ENCODE results near the gene SDHB.

Gene SDHB

DNA sequence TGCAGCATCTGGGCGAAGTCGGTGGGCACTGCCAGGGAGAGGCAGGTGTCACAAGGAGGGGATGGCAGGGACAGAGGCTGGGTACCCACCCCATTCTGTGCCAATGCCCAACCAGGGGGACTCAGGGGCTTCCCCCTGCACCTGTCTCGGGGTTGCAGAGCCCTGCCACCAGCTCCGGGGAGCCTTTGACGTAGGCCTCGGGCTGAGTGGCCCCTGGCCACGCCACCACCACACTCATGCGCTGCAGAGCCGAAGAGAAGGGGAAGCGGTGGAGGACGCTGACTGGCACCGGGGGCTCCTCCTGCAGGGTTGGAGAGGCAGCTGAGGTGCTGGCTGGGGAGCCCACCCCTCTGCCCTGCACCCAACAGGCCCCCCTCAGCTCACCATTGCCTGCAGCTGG lies 61.7 kb downstream of the SDHB start:
- no peaks in the 10 kb centered on the region for H3K9me3 ChIP-seq (ENCODE audit: control insufficient read depth, insufficient read depth, low read depth, low read length)
- POLR2A ChIA-PET = interaction anchor here (0.7 to 1.3 kb wide), 2 partner anchors 10 to 256 kb away, joined by 3 to 7 read pairs; partner anchors contain the start of gene PADI3
- no peak overlapping the region for H3K27ac ChIP-seq (ENCODE audit: extremely low read depth, low read depth, low read length)
- no peak overlapping the region for H3K4me3 ChIP-seq (ENCODE audit: low read depth, low read length)
- peaks cover 0 to 73% of the 10 kb centered on the region in 2 experiments; a peak in 2 of 3 replicates for H3K36me3 ChIP-seq (ENCODE audit: control insufficient read depth in 2 of 2, insufficient read depth in 1 of 2, low read length in 2 of 2)
- no peaks in the 10 kb centered on the region for H3K4me1 ChIP-seq (ENCODE audit: control insufficient read depth, insufficient read depth, low read length)
- TF ChIP-seq ZNF394 (tag by site-specific recombination; IDR thresholded peaks at IDR 0.05; ENCODE audit: borderline replicate concordance) = no peak
- no peak for TF ChIP-seq ZNF530 (tag by site-specific recombination; IDR thresholded peaks at IDR 0.05; ENCODE audit: low read depth)
- TF ChIP-seq ZNF175 (tag by site-specific recombination; IDR thresholded peaks at IDR 0.05) = no peak
- TF ChIP-seq, protein P1, sequence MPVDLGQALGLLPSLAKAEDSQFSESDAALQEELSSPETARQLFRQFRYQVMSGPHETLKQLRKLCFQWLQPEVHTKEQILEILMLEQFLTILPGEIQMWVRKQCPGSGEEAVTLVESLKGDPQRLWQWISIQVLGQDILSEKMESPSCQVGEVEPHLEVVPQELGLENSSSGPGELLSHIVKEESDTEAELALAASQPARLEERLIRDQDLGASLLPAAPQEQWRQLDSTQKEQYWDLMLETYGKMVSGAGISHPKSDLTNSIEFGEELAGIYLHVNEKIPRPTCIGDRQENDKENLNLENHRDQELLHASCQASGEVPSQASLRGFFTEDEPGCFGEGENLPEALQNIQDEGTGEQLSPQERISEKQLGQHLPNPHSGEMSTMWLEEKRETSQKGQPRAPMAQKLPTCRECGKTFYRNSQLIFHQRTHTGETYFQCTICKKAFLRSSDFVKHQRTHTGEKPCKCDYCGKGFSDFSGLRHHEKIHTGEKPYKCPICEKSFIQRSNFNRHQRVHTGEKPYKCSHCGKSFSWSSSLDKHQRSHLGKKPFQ (tag by site-specific recombination; IDR thresholded peaks at IDR 0.05) = no peak
- no peak for TF ChIP-seq ZNF558 (tag by site-specific recombination; IDR thresholded peaks at IDR 0.05)
- no peak for TF ChIP-seq ZNF600 (tag by site-specific recombination; IDR thresholded peaks at IDR 0.05)
- TF ChIP-seq CTCF (tag by site-specific recombination; IDR thresholded peaks at IDR 0.05) = no peak
- no peak for TF ChIP-seq ZNF223 (tag by site-specific recombination; IDR thresholded peaks at IDR 0.05)
- no peak for TF ChIP-seq ZBTB8A (tag by site-specific recombination; IDR thresholded peaks at IDR 0.05)
- no peak for TF ChIP-seq SP3 (tag by site-specific recombination; IDR thresholded peaks at IDR 0.05)
- no peak for TF ChIP-seq ZNF837 (tag by site-specific recombination; IDR thresholded peaks at IDR 0.05)
- no peak for TF ChIP-seq ZNF391 (tag by site-specific recombination; IDR thresholded peaks at IDR 0.05; ENCODE audit: borderline replicate concordance, low read depth)
- no peak for TF ChIP-seq ZNF155 (tag by site-specific recombination; IDR thresholded peaks at IDR 0.05)
- TF ChIP-seq ZNF174 (tag by site-specific recombination; IDR thresholded peaks at IDR 0.05) = no peak
- no peak for TF ChIP-seq ZSCAN23 (tag by site-specific recombination; IDR thresholded peaks at IDR 0.05)
- TF ChIP-seq ZSCAN16 (tag by site-specific recombination; IDR thresholded peaks at IDR 0.05) = no peak
- TF ChIP-seq WT1 (tag by site-specific recombination; IDR thresholded peaks at IDR 0.05) = no peak
- CTCF ChIA-PET = interaction anchor here (0.5 kb wide), 1 partner anchor 27 kb away, joined by 4 read pairs; no protein-coding TSS in a partner anchor

DNA sequence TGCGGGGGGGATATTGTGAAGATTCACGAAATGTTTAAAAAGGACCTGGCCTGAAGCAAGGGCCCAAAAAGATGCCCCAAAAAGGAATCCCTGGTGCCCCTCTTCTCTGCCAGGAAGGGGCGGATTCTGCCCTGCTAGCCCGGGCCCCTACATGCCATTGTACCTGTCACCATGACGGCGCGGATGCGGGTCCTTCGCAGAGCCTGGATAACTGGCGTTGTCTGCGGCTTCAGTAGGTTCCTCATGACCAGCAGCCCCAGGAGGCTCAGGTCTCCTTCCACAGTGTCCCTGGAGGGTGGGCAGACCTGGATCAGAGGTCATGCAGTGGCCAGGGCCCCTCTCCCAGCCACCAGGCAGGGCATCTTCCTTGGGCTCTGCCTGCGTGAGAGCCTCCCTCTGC lies 62.3 kb downstream of the SDHB start:
- ChIA-PET CTCF (no interaction called here), POLR2A (no interaction called here)
- TF ChIP-seq ZNF341 (tag by site-specific recombination; IDR thresholded peaks at IDR 0.05; ENCODE audit: low read depth) = no peak
- no peak for TF ChIP-seq ZNF623 (tag by site-specific recombination; IDR thresholded peaks at IDR 0.05)
- no peak for TF ChIP-seq ZNF10 (tag by site-specific recombination; IDR thresholded peaks at IDR 0.05)
- TF ChIP-seq ZNF48 (tag by site-specific recombination; IDR thresholded peaks at IDR 0.05) = no peak
- TF ChIP-seq ZNF423 (tag by site-specific recombination; IDR thresholded peaks at IDR 0.05) = no peak
- no peak for TF ChIP-seq ZNF544 (tag by site-specific recombination; IDR thresholded peaks at IDR 0.05)
- no peak for TF ChIP-seq KLF7 (tag by site-specific recombination; IDR thresholded peaks at IDR 0.05; ENCODE audit: borderline replicate concordance)
- TF ChIP-seq ZNF302 (tag by site-specific recombination; IDR thresholded peaks at IDR 0.05; ENCODE audit: low read depth) = no peak
- no peak for TF ChIP-seq ZNF658 (tag by site-specific recombination; IDR thresholded peaks at IDR 0.05)
- TF ChIP-seq, protein P2, sequence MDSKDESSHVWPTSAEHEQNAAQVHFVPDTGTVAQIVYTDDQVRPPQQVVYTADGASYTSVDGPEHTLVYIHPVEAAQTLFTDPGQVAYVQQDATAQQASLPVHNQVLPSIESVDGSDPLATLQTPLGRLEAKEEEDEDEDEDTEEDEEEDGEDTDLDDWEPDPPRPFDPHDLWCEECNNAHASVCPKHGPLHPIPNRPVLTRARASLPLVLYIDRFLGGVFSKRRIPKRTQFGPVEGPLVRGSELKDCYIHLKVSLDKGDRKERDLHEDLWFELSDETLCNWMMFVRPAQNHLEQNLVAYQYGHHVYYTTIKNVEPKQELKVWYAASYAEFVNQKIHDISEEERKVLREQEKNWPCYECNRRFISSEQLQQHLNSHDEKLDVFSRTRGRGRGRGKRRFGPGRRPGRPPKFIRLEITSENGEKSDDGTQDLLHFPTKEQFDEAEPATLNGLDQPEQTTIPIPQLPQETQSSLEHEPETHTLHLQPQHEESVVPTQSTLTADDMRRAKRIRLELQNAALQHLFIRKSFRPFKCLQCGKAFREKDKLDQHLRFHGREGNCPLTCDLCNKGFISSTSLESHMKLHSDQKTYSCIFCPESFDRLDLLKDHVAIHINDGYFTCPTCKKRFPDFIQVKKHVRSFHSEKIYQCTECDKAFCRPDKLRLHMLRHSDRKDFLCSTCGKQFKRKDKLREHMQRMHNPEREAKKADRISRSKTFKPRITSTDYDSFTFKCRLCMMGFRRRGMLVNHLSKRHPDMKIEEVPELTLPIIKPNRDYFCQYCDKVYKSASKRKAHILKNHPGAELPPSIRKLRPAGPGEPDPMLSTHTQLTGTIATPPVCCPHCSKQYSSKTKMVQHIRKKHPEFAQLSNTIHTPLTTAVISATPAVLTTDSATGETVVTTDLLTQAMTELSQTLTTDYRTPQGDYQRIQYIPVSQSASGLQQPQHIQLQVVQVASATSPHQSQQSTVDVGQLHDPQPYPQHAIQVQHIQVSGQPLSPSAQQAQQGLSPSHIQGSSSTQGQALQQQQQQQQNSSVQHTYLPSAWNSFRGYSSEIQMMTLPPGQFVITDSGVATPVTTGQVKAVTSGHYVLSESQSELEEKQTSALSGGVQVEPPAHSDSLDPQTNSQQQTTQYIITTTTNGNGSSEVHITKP (tag by site-specific recombination; IDR thresholded peaks at IDR 0.05) = no peak
- no peak for TF ChIP-seq ZNF391 (tag by site-specific recombination; IDR thresholded peaks at IDR 0.05; ENCODE audit: borderline replicate concordance, low read depth)
- TF ChIP-seq ZNF155 (tag by site-specific recombination; IDR thresholded peaks at IDR 0.05) = no peak
- TF ChIP-seq REPIN1 (tag by site-specific recombination; IDR thresholded peaks at IDR 0.05; ENCODE audit: low read depth) = no peak
- TF ChIP-seq ZBTB20 (tag by site-specific recombination; IDR thresholded peaks at IDR 0.05) = no peak
- no peak for TF ChIP-seq HOXC10 (CRISPR knock-in tag; IDR thresholded peaks at IDR 0.05)
- no peak for TF ChIP-seq ZBTB7A (tag by site-specific recombination; IDR thresholded peaks at IDR 0.05; ENCODE audit: low read depth)
- Histone ChIP-seq H3K4me1 (ENCODE audit: control insufficient read depth, insufficient read depth, low read length) (no peaks in the 10 kb centered on the region), H3K9me3 (ENCODE audit: control insufficient read depth, insufficient read depth, low read depth, low read length) (no peaks in the 10 kb centered on the region), H3K36me3 (ENCODE audit: control insufficient read depth in 2 of 2, insufficient read depth in 1 of 2, low read length in 2 of 2) (peaks cover 0 to 73% of the 10 kb centered on the region in 2 experiments; a peak in 2 of 3 replicates), H3K27ac (ENCODE audit: extremely low read depth, low read depth, low read length) (no peak overlapping the region), H3K4me3 (ENCODE audit: low read depth, low read length) (no peak overlapping the region)

All from HEK293 (cell line).